Measurements from ENCODE around the gene ARHGDIG.

Gene ARHGDIG

DNA sequence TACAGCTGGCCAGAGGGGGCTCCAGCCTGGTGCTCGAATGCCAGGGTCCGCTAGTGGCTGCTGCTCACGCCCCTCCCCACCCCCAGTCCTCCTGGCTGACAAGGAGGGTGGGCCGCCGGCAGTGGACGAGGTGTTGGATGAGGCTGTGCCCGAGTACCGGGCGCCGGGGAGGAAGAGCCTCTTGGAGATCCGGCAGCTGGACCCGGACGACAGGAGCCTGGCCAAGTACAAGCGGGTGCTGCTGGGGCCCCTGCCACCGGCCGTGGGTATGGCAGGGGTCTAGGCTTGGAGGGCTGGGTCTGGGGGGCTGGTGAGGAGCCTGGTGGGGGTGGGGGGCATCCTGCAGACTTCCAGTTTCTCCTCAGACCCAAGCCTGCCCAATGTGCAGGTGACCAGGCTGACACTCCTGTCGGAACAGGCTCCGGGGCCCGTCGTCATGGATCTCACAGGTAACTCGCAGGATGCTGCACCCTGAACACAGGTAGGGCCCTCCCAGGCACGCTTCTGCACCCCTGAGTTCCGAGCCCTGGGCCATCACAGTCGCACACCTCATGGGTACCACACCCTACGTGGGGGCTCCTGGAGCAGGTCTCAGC, 1.4 kb downstream of the ARHGDIG start:
- no peak for DNase-seq

- no peak for DNase-seq
These were observed 2.1 kb downstream of the ARHGDIG start for GRCh38 chr16:282491-282890.

DNA sequence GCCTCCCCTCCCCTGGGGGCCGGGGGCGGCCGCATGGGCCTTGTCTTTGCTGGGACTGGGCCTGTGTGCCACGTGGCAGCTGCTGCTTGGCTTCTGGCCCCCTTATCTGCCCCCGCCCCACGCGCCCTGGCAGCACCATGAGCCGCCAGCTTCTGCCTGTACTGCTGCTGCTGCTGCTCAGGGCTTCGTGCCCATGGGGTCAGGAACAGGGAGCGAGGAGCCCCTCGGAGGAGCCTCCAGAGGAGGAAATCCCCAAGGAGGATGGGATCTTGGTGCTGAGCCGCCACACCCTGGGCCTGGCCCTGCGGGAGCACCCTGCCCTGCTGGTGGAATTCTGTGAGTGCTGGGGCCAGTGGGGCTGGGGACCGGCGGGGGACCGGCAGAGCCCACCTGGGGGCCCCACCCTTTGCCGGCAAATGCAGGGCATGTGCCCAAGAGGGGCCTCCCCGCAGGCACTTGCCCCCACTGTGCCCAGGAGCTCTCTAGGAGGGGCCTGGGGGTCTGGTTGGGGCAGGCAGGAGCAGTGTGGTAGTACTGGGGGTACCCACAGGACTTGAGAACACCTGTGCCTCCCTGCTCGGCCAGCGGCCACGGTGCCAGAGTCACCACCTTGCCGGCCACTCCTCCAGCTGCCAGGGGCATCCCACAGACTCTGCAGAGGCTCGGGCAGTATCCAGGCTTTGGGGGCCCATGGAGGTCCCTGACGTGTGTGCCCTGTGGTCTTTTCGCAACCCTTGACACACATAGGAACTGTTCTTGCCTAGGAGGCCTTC, 2.8 kb downstream of the ARHGDIG start, which contains the start of gene PDIA2:
Gene PDIA2, plus strand, starts transcription at position 132 of the 773 bp plus-strand sequence. Its CDS starts 6 bp downstream, at position 138.
- DNase-seq = no peak

- DNase-seq = no peak
These were observed 4.1 kb downstream of the ARHGDIG start for GRCh38 chr16:284204-285120.

GRCh38 chr16:285146-286055, 5.0 kb downstream of the ARHGDIG start:
- DNase-seq = no peak

- DNase-seq = no peak
These were observed 6.3 kb downstream of the ARHGDIG start for GRCh38 chr16:286491-287297.

GRCh38 chr16:287298-287811, 7.0 kb downstream of the ARHGDIG start:
- no peak for DNase-seq

DNA sequence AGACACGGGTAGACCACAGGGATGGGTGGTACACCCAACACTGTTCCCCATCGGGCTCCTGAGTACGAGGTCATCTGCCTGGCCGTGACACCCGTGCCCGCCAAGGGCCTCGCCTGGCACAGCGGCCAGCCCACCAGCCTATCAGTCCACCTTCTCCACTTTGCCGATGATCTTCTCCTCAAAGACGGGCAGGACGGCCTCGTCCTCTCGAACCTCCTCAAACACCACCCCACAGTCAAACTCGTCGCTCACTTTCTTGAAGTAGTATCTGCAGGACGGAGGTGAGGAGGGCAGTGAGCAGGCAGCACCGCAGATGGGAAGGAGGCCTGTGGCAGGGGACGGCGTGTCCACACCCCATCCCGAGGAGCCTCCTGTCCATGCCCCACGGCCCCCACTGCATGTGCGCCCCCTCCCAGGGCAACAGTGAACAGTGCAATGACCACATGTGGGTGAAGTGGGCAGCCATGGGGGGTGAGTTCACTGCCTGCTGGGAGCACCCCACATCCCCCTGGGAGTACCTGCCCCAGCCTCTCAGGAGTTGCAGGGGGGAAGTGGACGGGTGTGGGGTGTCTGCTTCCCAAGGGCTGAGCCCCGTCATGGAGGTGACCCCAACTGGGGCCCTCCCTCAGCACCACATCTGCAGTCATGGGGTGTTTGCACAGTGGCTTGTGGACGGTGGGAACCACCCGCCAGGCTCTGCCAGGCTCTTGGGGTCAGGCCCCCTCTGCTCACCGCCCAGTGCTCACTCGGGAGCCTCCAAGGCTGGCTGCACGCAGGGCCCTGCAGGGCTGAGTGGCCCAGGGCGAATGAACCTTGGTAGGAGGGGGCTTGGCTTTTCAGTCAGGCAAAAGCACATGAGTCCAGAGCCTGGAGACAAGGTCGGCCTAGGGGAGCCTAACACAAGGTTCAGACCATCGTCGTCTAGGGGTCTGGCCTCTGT, 7.9 kb downstream of the ARHGDIG start:
- no peak for DNase-seq

DNA sequence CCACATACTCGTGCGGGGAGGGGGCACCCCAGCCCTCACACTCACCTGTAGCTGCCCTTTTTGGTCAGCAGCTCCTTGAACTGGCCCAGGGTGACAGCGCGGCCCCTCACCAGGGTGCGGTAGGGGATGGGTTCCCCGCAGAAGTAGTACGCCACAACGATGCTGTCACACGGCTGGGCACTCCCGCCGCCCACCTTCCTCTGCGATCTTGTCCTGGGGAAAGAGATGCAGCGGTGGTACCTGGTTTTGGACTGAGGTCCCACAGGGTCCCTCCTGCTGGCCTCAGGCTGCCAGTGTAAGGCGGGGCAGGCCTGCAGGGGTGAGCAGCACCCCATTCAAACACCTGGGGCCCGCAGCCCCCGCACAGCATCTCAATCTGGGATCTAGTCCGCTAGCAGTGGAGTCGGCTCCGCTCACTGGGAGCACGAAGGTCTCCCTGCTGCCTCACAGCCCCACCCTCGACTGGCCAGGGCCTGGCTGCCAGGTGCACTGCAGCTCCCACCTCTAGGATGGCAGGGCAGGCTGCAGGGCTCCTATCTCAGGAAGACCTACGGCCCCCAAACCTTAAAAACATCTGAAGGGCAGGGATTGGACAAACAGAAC, 9.1 kb downstream of the ARHGDIG start:
- DNase-seq = no peak

GRCh38 chr16:290015-290680, 9.8 kb downstream of the ARHGDIG start:
- DNase-seq = no peak

- no peak for DNase-seq
These were observed 10.5 kb downstream of the ARHGDIG start for GRCh38 chr16:290681-291405.

- DNase-seq = no peak
These were observed 11.1 kb downstream of the ARHGDIG start for GRCh38 chr16:291539-291938.

DNA sequence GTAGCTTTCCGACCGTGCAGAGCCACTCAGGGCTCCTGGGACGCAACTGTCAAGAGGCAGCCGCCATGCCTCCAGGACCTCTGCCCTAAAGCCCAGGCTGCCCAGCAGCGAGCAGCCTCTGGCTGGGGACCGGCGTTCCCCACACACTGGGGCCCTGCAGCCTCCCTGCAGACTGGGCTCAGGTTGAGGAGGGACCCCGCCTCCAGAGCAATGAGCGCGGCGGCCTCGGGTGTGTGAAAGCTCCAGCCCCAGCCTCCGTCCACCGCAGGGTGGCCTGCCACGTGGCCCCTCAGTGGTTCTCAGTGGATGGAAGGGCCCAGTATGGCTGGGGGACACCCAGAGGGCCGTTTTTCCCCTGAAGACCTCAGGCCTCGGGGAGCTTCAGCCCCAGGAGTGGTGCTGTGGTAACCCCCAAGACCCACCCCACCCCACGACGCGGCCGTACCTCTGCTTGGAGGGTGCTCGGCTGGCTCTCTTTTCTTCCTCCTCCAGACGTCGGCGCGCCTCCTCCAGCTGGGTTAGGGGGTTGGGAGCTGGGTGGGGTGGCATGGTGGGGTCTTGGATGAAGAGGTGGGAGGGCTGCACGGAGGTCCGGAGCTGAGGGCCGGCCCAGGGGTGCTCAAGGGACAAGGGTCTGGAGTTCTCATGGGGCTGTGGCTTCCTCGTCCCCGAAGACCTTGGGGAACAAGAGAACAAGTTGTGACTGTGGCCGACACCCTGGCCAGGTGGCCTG, 12.8 kb downstream of the ARHGDIG start:
- DNase-seq = no peak

DNA sequence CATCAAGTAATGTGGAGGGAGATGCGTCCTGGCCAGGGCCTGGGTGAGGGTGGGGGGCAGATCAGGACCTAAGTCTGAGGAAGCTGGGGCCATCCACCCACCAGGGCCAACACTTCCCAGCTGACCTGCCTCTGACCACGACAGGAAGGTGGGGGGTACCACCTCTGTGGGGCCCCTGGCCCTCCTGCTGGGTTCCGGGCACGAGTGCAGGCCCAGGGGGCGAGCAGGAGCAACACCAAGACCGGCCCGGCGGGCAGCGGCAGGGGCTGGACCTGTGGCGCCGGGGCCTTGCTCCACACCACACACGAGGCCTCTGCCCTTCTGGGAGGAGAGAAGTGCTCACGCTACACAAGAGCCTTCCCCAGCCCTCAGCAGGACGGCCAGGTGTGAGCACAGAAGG, 15.9 kb downstream of the ARHGDIG start:
- DNase-seq = no peak

DNA sequence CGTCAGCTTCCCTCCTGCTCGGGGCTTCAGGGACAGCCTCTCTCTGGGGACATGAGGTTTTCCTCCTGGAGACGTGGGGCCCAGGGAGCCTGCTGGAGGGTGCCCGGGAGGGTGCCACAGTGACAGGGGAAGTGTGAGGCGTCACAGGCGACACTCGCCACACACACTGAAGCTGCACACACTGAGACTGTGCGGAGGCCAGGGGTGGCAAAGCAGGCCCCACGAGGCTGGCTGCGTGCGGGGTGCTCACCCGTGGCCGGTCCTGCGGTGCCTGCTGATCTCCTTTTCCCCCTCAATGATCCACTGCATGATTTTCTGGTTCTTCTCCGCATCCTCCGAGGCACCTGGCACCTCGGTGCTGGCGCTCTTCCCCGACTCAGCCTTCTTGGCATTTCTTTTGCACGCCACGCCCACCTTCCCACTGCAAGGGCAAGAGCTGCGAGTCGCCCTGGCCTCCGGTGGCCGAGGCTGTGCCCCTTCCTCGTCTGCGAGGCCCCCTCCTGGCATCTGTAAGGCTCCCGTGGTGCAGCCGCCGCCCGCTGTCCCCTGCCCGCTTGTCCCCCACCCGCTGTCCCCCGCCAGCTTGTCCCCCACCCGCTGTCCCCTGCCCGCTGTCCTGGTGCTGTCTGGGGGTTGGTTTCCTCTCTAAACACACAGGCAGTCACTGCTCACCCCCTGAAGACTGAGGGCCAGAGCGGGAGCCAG, 16.6 kb downstream of the ARHGDIG start:
- DNase-seq = no peak

- DNase-seq = no peak
These were observed 17.4 kb downstream of the ARHGDIG start for GRCh38 chr16:297832-298231.

DNA sequence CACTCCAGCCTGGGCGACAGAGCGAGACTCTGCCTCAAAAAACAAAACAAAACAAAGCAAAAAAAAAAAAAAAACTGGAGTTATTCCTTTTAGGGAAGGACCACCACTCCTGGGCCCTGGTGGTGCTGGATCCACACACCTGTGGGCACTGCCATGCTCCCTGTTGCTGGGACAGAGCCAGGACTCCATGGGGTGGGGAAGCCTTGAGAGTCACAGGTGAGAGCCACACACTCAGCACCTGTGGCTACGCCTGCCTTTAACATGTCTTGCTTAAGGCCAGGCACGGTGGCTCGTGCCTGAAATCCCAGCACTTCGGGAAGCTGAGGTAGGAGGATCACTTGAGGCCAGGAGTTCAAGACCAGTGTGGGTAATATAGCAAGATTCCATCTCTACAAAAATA, 20.8 kb downstream of the ARHGDIG start:
- DNase-seq = no peak

Data from fibroblast of skin of scalp (primary cell).